ENCODE measurements around the gene ACCS.

- TF ChIP-seq CTCF (conservative IDR thresholded peaks at IDR 0.05; ENCODE audit: low read depth, low read length) (no peak), POLR2A (IDR thresholded peaks at IDR 0.05; ENCODE audit: low read depth, low read length) (no peak), CEBPB (IDR thresholded peaks at IDR 0.05; ENCODE audit: low read depth, low read length) (no peak), BHLHE40 (IDR thresholded peaks at IDR 0.05; ENCODE audit: low read depth, low read length) (no peak), RFX5 (IDR thresholded peaks at IDR 0.05; ENCODE audit: low read depth, low read length) (no peak), FOS (IDR thresholded peaks at IDR 0.05; ENCODE audit: low read depth, low read length) (no peak), MXI1 (IDR thresholded peaks at IDR 0.05; ENCODE audit: borderline replicate concordance, low read depth, low read length) (no peak), MAZ (IDR thresholded peaks at IDR 0.05; ENCODE audit: borderline replicate concordance, low read depth, low read length) (no peak)
These were observed 12.7 kb downstream of the ACCS start for GRCh38 chr11:44078794-44079193.

All from IMR-90 (cell line).